OCI-LY3 (cell line): ENCODE data around the gene LCOR.

ENCODE experiments used
- H2AFZ ChIP-seq: fragments of 200-600, 300-600 bp; shearing (Covaris generic); 2 replicates; pipeline ENCODE4 v1.6.0; 2014; ENCODE audit warnings: antibody characterized with exemption, low read depth, low read length
- H3K27ac ChIP-seq: fragments of 200-600, 300-600 bp; sonication (generic); 2 replicates; pipeline ENCODE4 v1.5.1; 2014; ENCODE audit warnings: mild to moderate bottlenecking, low read length, moderate library complexity, mixed read lengths
- H3K27me3 ChIP-seq: fragments of 200-600, 300-600 bp; sonication (generic); 2 replicates; pipeline ENCODE4 v1.6.1; 2014; ENCODE audit warnings: low read depth, low read length, mixed read lengths
- H3K36me3 ChIP-seq: fragments of 200-600, 300-600 bp; sonication (generic); replicated peaks from 2 replicates; pipeline ENCODE3; 2014; ENCODE audit warnings: low read depth, low read length, mixed read lengths
- H3K4me1 ChIP-seq: fragments of 300-600, 200-600 bp; sonication (generic); 2 replicates; pipeline ENCODE4 v1.6.1; 2014; ENCODE audit warnings: low read length, mixed read lengths
- H3K4me2 ChIP-seq: fragments of 200-600, 300-600 bp; sonication (generic); 2 replicates; pipeline ENCODE4 v1.6.1; 2014; ENCODE audit warnings: low read length, mixed read lengths
- H3K4me3 ChIP-seq: fragments of 300-600, 200-600 bp; sonication (generic); 2 replicates; pipeline ENCODE4 v1.5.1; 2014; ENCODE audit warnings: antibody characterized with exemption, mild to moderate bottlenecking, low read length, moderate library complexity
- H3K79me2 ChIP-seq: fragments of 300-600, 200-600 bp; shearing (Covaris generic); 2 replicates; pipeline ENCODE4 v1.6.1; 2014; ENCODE audit warnings: mild to moderate bottlenecking, low read length, mixed read lengths
- H3K9ac ChIP-seq: fragments of 300-600, 200-600 bp; shearing (Covaris generic); 2 replicates; pipeline ENCODE4 v1.6.0; 2014; ENCODE audit warnings: mild to moderate bottlenecking, low read length, moderate library complexity
- H3K9me3 ChIP-seq: fragments of 200-600, 300-600 bp; shearing (Covaris generic); 2 replicates; pipeline ENCODE4 v1.6.1; 2014; ENCODE audit warnings: low read length, mixed read lengths; ENCODE audit not compliant: insufficient read depth
- H4K20me1 ChIP-seq: fragments of 200-600, 300-600 bp; sonication (generic); 2 replicates; pipeline ENCODE4 v1.6.1; 2016; ENCODE audit warnings: low read length, mixed read lengths; ENCODE audit not compliant: insufficient read depth
- CTCF ChIP-seq: fragments of 200-600, 300-600 bp; sonication (generic); IDR thresholded peaks from 2 replicates; pipeline ENCODE4 v1.5.1; 2014; ENCODE audit warnings: antibody characterized with exemption, low read length, low read depth
- EZH2phosphoT487 ChIP-seq: fragments of 200-600 bp; shearing (Covaris generic); IDR thresholded peaks from 2 replicates; pipeline ENCODE4 v1.6.1; 2018; ENCODE audit warnings: antibody characterized with exemption, mixed run types, low read depth

Gene LCOR

GRCh38 chr10:97018251-97019212 lies 186.4 kb downstream of the LCOR start:
- no peak for TF ChIP-seq EZH2phosphoT487
- H3K4me1 ChIP-seq: peaks cover 33% of the 10 kb centered on the region
- H3K9ac ChIP-seq: no peak overlapping the region
- H3K4me3 ChIP-seq: no peak overlapping the region
- H3K79me2 ChIP-seq: no peaks in the 10 kb centered on the region
- no peak overlapping the region for H2AFZ ChIP-seq
- H3K9me3 ChIP-seq: no peaks in the 10 kb centered on the region
- no peak overlapping the region for H3K4me2 ChIP-seq
- no peak overlapping the region for H3K27ac ChIP-seq
- no peaks in the 10 kb centered on the region for H3K36me3 ChIP-seq
- no peaks in the 10 kb centered on the region for H4K20me1 ChIP-seq
- H3K27me3 ChIP-seq: no peaks in the 10 kb centered on the region

GRCh38 chr10:97019213-97019844 lies 187.2 kb downstream of the LCOR start:
- no peaks in the 10 kb centered on the region for H4K20me1 ChIP-seq
- peaks cover 41% of the 10 kb centered on the region for H3K4me1 ChIP-seq
- H3K9me3 ChIP-seq: no peaks in the 10 kb centered on the region

GRCh38 chr10:97020452-97021400 lies 188.6 kb downstream of the LCOR start:
- TF ChIP-seq EZH2phosphoT487: no peak
- Histone ChIP-seq H3K79me2 (no peaks in the 10 kb centered on the region), H3K27ac (no peak overlapping the region), H3K27me3 (no peaks in the 10 kb centered on the region), H3K4me3 (no peak overlapping the region), H3K9me3 (no peaks in the 10 kb centered on the region), H4K20me1 (no peaks in the 10 kb centered on the region), H3K36me3 (no peaks in the 10 kb centered on the region), H2AFZ (no peak overlapping the region), H3K4me2 (no peak overlapping the region), H3K4me1 (peaks cover 47% of the 10 kb centered on the region), H3K9ac (no peak overlapping the region)

More at GRCh38 chr10:97019213-97019844, 187.2 kb downstream of the LCOR start:
- Histone ChIP-seq H3K4me3 (no peak overlapping the region), H3K36me3 (no peaks in the 10 kb centered on the region), H2AFZ (no peak overlapping the region), H3K27me3 (no peaks in the 10 kb centered on the region), H3K4me2 (no peak overlapping the region), H3K9ac (no peak overlapping the region), H3K79me2 (no peaks in the 10 kb centered on the region), H3K27ac (no peak overlapping the region)
- TF ChIP-seq EZH2phosphoT487 (no peak), CTCF (no peak)

GRCh38 chr10:97022616-97023015 lies 190.5 kb downstream of the LCOR start:
- TF ChIP-seq EZH2phosphoT487: no peak
- TF ChIP-seq CTCF: no peak
- Histone ChIP-seq H3K36me3 (no peaks in the 10 kb centered on the region), H3K9me3 (no peaks in the 10 kb centered on the region), H3K4me2 (no peak overlapping the region), H3K27ac (no peak overlapping the region), H3K27me3 (no peaks in the 10 kb centered on the region), H3K4me1 (peaks cover 33% of the 10 kb centered on the region), H3K4me3 (no peak overlapping the region), H3K9ac (no peak overlapping the region), H3K79me2 (no peaks in the 10 kb centered on the region), H4K20me1 (no peaks in the 10 kb centered on the region), H2AFZ (no peak overlapping the region)
